Thyroid gland (tissue), 4 donors: ENCODE results near the gene KRTAP5-5. TPM values are rescaled to one million over a fixed set of nuclear protein-coding genes. Genes with fewer than 3 reads are reported as not detected.

Source experiments
- DNase-seq, 2 donors: peaks; one replicate each; pipeline ENCODE4 v3.0.0-alpha.2; 2019
- H3K27ac ChIP-seq, 3 donors: fragments of 200-600 bp; sonication (generic); 1 replicate in 2 of 3; 2 replicates in 1 of 3; pipeline ENCODE4 v1.5.1; 2016 to 2019; ENCODE audit warnings: mild to moderate bottlenecking in 1 of 3, moderate library complexity in 1 of 3
- H3K27me3 ChIP-seq: fragments of 200-600 bp; sonication (generic); one replicate; pipeline ENCODE4 v1.5.1; 2019
- H3K36me3 ChIP-seq, 2 donors: fragments of 200-600 bp; sonication (generic); one replicate each; pipeline ENCODE4 v1.5.1; 2016 to 2019
- H3K4me1 ChIP-seq, 2 donors: fragments of 200-600 bp; sonication (generic); one replicate each; pipeline ENCODE4 v1.5.1; 2017 to 2019
- H3K4me3 ChIP-seq, 3 donors: fragments of 200-600 bp; sonication (generic); replicated peaks in 1 of 3; 1 replicate in 2 of 3; 2 replicates in 1 of 3; pipeline ENCODE4 v1.5.1; 2016; ENCODE audit warnings: mild to moderate bottlenecking in 1 of 3
- H3K9me3 ChIP-seq: fragments of 200-600 bp; sonication (generic); one replicate; pipeline ENCODE4 v1.5.1; 2017
- CTCF ChIP-seq, 6 experiments: fragments of 200-600 bp in 3 of 6; fragments of 450-650 bp in 3 of 6; sonication (generic) in 3 of 6; IDR thresholded peaks; one replicate each; pipeline ENCODE4 v1.5.1; 2016 to 2019; ENCODE audit warnings: antibody characterized with exemption in 6 of 6, mild to moderate bottlenecking in 2 of 6, inconsistent platforms in 1 of 6, moderate library complexity in 1 of 6
- POLR2A ChIP-seq, 2 donors: fragments of 450-650 bp; IDR thresholded peaks; one replicate each; pipeline ENCODE4 v1.6.1; 2017; ENCODE audit warnings: antibody characterized with exemption in 2 of 2, mild to moderate bottlenecking in 2 of 2, moderate library complexity in 1 of 2
- WGBS, 2 donors: methylation state at CpG; one replicate each; pipeline ENCODE4 v1.1.5; 2017; 5-methylcytosine and 5-hydroxymethylcytosine counted together
- intact Hi-C: fragments of 100-400 bp; cut with DNase I; formaldehyde crosslinking; loops from one replicate; pipeline ENCODE4 v1.15.1; 2023
- total RNA-seq, 4 donors: library from RNA; depleted of rRNA; stranded (reverse); fragments of >200 nt; gene quantifications; one replicate each; pipeline ENCODE4 v1.2.3, GENCODE V29; 2016

Gene KRTAP5-5
- total RNA-seq, 4 donors from 2014 or later = not detected

- TF ChIP-seq POLR2A (IDR thresholded peaks at IDR 0.05) = no peak
- no peak for TF ChIP-seq CTCF (IDR thresholded peaks at IDR 0.05)
- intact Hi-C loops = no loop called here
- Histone ChIP-seq H3K4me1 (no peaks in the 10 kb centered on the region), H3K36me3 (no peaks in the 10 kb centered on the region), H3K4me3 (no peak overlapping the region), H3K27me3 (no peaks in the 10 kb centered on the region), H3K9me3 (no peaks in the 10 kb centered on the region), H3K27ac (no peak overlapping the region)
- no peak for DNase-seq
- WGBS, 2 donors = 46 to 49% methylated on average over 17 to 18 of the region's 18 CpGs
Observed at GRCh38 chr11:1639102-1639620, 9.6 kb downstream of the KRTAP5-5 start.

- intact Hi-C loops = no loop called here
- 67 to 71% methylated on average over 15 of the region's 15 CpGs for whole genome bisulfite sequencing, 2 donors
- TF ChIP-seq POLR2A (IDR thresholded peaks at IDR 0.05) = no peak
- TF ChIP-seq CTCF (IDR thresholded peaks at IDR 0.05) = no peak
- Histone ChIP-seq H3K27me3 (no peaks in the 10 kb centered on the region), H3K4me1 (no peaks in the 10 kb centered on the region), H3K36me3 (no peaks in the 10 kb centered on the region), H3K27ac (no peak overlapping the region), H3K4me3 (no peak overlapping the region), H3K9me3 (no peaks in the 10 kb centered on the region)
- no peak for DNase-seq
Observed at GRCh38 chr11:1639666-1640065, 10.1 kb downstream of the KRTAP5-5 start.

- WGBS, 2 donors = 60 to 66% methylated on average over 25 to 30 of the region's 32 CpGs
- DNase-seq = peak in 1 of 2 donors; percentile 31
- intact Hi-C loops = no loop called here
- Histone ChIP-seq H3K36me3 (no peaks in the 10 kb centered on the region), H3K9me3 (no peaks in the 10 kb centered on the region), H3K27ac (no peak overlapping the region), H3K4me3 (no peak overlapping the region), H3K4me1 (no peaks in the 10 kb centered on the region), H3K27me3 (no peaks in the 10 kb centered on the region)
- TF ChIP-seq CTCF (IDR thresholded peaks at IDR 0.05) = peak; percentile 10 to 77 (median 36)
- TF ChIP-seq POLR2A (IDR thresholded peaks at IDR 0.05) = no peak
Observed at GRCh38 chr11:1640076-1640946, 10.7 kb downstream of the KRTAP5-5 start.

GRCh38 chr11:1641096-1641495 is 11.5 kb downstream of the KRTAP5-5 start:
- H3K27me3 ChIP-seq = no peaks in the 10 kb centered on the region
- no peak overlapping the region for H3K27ac ChIP-seq
- no peak overlapping the region for H3K4me3 ChIP-seq
- TF ChIP-seq CTCF (IDR thresholded peaks at IDR 0.05) (no peak), POLR2A (IDR thresholded peaks at IDR 0.05) (no peak)
- 88% methylated on average over 8 to 15 of the region's 15 CpGs for WGBS, 2 donors
- H3K9me3 ChIP-seq = no peaks in the 10 kb centered on the region
- intact Hi-C loops = no loop called here
- no peaks in the 10 kb centered on the region for H3K36me3 ChIP-seq
- no peak for DNase-seq
- no peaks in the 10 kb centered on the region for H3K4me1 ChIP-seq
